SH-SY5Y (cell line): ENCODE data around the gene TM9SF4.

Experiments used
- GATA2 ChIP-seq: IDR thresholded peaks from 2 replicates; pipeline ENCODE4 v1.6.1; 2011; ENCODE audit warnings: mild to moderate bottlenecking, low read depth, low read length
- GATA3 ChIP-seq: IDR thresholded peaks from 2 replicates; pipeline ENCODE4 v1.6.1; 2011; ENCODE audit warnings: low read depth, mild to moderate bottlenecking, low read length, moderate library complexity

DNA sequence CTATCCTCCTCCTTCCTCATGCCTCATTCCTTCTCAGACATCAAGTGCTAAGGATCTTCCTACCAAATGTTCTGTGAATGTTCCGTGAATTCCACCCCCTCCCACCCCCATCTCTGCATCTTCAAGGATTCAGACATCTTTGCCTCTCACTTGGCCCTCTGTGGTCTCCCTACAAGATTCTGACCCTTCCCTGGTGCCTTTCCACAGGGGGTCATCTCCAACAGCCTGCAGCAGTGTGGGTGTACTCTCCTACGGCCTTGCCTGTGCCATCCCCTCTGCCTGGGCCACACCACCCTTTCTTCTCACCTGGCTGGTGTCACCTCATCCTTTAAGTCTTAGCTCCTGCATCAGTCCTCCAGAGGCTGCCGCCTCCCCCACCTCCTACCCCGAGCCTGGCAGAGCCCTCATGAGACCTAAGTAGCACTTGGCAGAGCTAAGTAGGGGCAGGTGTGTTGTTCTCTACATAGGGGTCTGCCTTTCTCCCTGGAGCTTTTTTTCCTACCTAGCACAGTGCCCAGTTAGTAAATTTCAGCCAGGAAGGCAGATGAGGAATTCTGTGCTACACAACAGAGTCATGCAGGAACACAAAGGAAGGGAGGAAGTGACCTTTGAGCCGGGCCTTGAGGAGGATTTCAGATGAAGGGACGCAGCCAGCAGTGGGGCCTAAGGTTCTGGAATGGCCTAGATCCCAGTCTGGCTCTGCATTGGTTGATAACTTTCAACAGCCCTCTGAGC, 43.1 kb downstream of the TM9SF4 start:
- TF ChIP-seq GATA2: no peak
- TF ChIP-seq GATA3: no peak
